ENCODE results near the gene CLASP2.

Gene CLASP2

DNA sequence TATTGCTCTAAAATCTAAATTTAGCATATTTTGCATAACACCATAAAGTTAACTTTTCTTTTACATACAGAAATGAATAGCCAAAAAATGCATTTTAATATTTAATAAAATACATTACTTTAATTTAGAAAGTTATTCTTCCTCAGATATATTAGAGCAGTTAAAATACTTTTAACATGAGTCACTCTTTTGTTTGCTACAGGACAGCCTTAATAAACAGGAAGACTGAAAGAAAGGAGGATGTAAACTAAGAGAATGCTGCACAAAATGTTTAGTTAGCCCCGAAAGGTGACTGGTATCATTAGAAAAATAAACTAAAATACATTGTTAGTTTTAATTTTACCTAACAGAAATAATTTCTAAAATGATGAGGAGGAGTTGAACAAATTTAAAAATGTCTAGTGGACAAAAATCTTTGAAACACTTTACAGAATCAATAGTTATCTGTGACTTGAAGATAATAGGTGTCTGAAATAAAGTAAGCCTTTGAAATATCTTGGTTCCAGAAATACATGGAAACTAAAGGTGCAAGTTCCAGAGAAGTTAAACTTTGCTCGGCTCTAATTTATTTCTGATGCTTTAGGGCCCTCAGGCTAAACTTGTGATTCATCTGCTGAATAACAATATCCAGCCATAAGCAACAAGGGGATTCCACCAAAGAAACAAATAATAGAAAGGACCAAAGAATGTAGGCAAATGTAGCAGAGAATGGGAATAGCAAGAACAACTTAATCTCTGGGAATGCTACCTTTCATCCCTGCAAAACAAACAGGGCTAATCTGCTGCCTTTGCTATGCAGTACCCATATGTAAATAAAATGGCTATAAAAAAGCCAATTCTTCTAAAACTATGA, 139.5 kb downstream of the CLASP2 start:
- no peaks in the 10 kb centered on the region for H3K9me2 ChIP-seq (replicated peaks; ENCODE audit: low read depth, low read length)
- H3K4me3 ChIP-seq (ENCODE audit: low read length, poor library complexity, severe bottlenecking) = no peak overlapping the region
- no peaks in the 10 kb centered on the region for H3K79me2 ChIP-seq (ENCODE audit: insufficient read depth, low read length)
- no peaks in the 10 kb centered on the region for H3K27me3 ChIP-seq (ENCODE audit: insufficient read depth, low read length, poor library complexity, severe bottlenecking)
- H4K20me1 ChIP-seq (ENCODE audit: insufficient read depth, low read length, poor library complexity, severe bottlenecking) = no peaks in the 10 kb centered on the region
- TF ChIP-seq EZH2phosphoT487 (IDR thresholded peaks at IDR 0.05; ENCODE audit: borderline replicate concordance) (no peak), CTCF (conservative IDR thresholded peaks at IDR 0.05; ENCODE audit: low read length) (no peak)
- H3K36me3 ChIP-seq (ENCODE audit: insufficient read depth, low read length) = peaks cover 11% of the 10 kb centered on the region
- H2AFZ ChIP-seq (ENCODE audit: low read length) = no peak overlapping the region
- no peaks in the 10 kb centered on the region for H3F3A ChIP-seq (ENCODE audit: low read depth)
- no peak overlapping the region for H3K9ac ChIP-seq (ENCODE audit: low read depth, low read length, poor library complexity, severe bottlenecking)
- H3K4me2 ChIP-seq (ENCODE audit: low read depth, low read length, poor library complexity, severe bottlenecking) = no peak overlapping the region
- H3K4me1 ChIP-seq (ENCODE audit: insufficient read depth, low read length, poor library complexity, severe bottlenecking) = no peaks in the 10 kb centered on the region
- H3K9me3 ChIP-seq (ENCODE audit: insufficient read depth, low read depth, low read length) = no peaks in the 10 kb centered on the region

GRCh38 chr3:33577588-33577987, 140.5 kb downstream of the CLASP2 start:
- no peak overlapping the region for H3K9ac ChIP-seq (ENCODE audit: low read depth, low read length, poor library complexity, severe bottlenecking)
- H3F3A ChIP-seq (ENCODE audit: low read depth) = no peaks in the 10 kb centered on the region
- TF ChIP-seq EZH2phosphoT487 (IDR thresholded peaks at IDR 0.05; ENCODE audit: borderline replicate concordance) = no peak
- no peak for TF ChIP-seq CTCF (conservative IDR thresholded peaks at IDR 0.05; ENCODE audit: low read length)
- no peaks in the 10 kb centered on the region for H3K9me3 ChIP-seq (ENCODE audit: insufficient read depth, low read depth, low read length)
- H4K20me1 ChIP-seq (ENCODE audit: insufficient read depth, low read length, poor library complexity, severe bottlenecking) = no peaks in the 10 kb centered on the region
- H3K27me3 ChIP-seq (ENCODE audit: insufficient read depth, low read length, poor library complexity, severe bottlenecking) = no peaks in the 10 kb centered on the region
- no peak overlapping the region for H3K4me2 ChIP-seq (ENCODE audit: low read depth, low read length, poor library complexity, severe bottlenecking)
- H2AFZ ChIP-seq (ENCODE audit: low read length) = no peak overlapping the region
- H3K79me2 ChIP-seq (ENCODE audit: insufficient read depth, low read length) = no peaks in the 10 kb centered on the region
- peaks cover 11% of the 10 kb centered on the region for H3K36me3 ChIP-seq (ENCODE audit: insufficient read depth, low read length)
- H3K4me1 ChIP-seq (ENCODE audit: insufficient read depth, low read length, poor library complexity, severe bottlenecking) = no peaks in the 10 kb centered on the region
- no peaks in the 10 kb centered on the region for H3K9me2 ChIP-seq (replicated peaks; ENCODE audit: low read depth, low read length)
- no peak overlapping the region for H3K4me3 ChIP-seq (ENCODE audit: low read length, poor library complexity, severe bottlenecking)

DNA sequence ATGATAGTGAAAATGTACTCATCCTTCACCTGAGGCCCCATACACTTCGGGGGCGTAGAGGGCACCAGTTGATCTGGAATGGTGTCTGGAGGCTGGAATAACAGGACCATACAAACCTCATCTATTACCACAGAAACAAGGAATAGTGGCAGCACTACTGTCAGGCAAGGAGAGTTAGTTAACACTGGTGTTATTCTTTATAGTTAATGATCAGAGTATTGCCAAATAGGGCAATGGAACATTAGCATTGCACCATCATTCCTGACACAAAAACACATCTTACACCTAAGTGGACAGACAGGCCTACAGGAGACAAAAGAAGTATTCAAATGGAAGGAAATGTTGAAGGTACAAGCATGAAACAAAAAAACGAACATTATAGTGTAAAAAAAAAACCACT, 140.9 kb downstream of the CLASP2 start:
- Histone ChIP-seq H3K9me2 (replicated peaks; ENCODE audit: low read depth, low read length) (no peaks in the 10 kb centered on the region), H3K4me3 (ENCODE audit: low read length, poor library complexity, severe bottlenecking) (no peak overlapping the region), H3K9ac (ENCODE audit: low read depth, low read length, poor library complexity, severe bottlenecking) (no peak overlapping the region), H2AFZ (ENCODE audit: low read length) (no peak overlapping the region), H3K36me3 (ENCODE audit: insufficient read depth, low read length) (peaks cover 11% of the 10 kb centered on the region), H3K9me3 (ENCODE audit: insufficient read depth, low read depth, low read length) (no peaks in the 10 kb centered on the region), H3F3A (ENCODE audit: low read depth) (no peaks in the 10 kb centered on the region), H3K4me2 (ENCODE audit: low read depth, low read length, poor library complexity, severe bottlenecking) (no peak overlapping the region), H3K79me2 (ENCODE audit: insufficient read depth, low read length) (no peaks in the 10 kb centered on the region), H4K20me1 (ENCODE audit: insufficient read depth, low read length, poor library complexity, severe bottlenecking) (no peaks in the 10 kb centered on the region), H3K27me3 (ENCODE audit: insufficient read depth, low read length, poor library complexity, severe bottlenecking) (no peaks in the 10 kb centered on the region), H3K4me1 (ENCODE audit: insufficient read depth, low read length, poor library complexity, severe bottlenecking) (no peaks in the 10 kb centered on the region)
- TF ChIP-seq EZH2phosphoT487 (IDR thresholded peaks at IDR 0.05; ENCODE audit: borderline replicate concordance) (no peak), CTCF (conservative IDR thresholded peaks at IDR 0.05; ENCODE audit: low read length) (no peak)

Measured in Loucy (cell line).